Measurements from ENCODE around the gene TJP1.

TJP1 gene

GRCh38 chr15:29866337-29866736 lies 44.1 kb upstream of the TJP1 start:
- H3K18ac ChIP-seq (ENCODE audit: low read length), result no peak overlapping the region
- H4K91ac ChIP-seq (ENCODE audit: low read depth, low read length), result no peak overlapping the region
- H3K9ac ChIP-seq (ENCODE audit: low read length), result no peak overlapping the region
- no peak overlapping the region for H4K8ac ChIP-seq (ENCODE audit: low read depth, low read length)
- no peaks in the 10 kb centered on the region for H3K79me2 ChIP-seq (ENCODE audit: control insufficient read depth, insufficient read depth, low read length, poor library complexity)
- H2BK120ac ChIP-seq (ENCODE audit: insufficient read depth, low read length, poor library complexity), result no peak overlapping the region
- H2BK12ac ChIP-seq (ENCODE audit: low read length), result no peak overlapping the region
- no peaks in the 10 kb centered on the region for H3K79me1 ChIP-seq (ENCODE audit: low read length)
- no peak overlapping the region for H3K4me3 ChIP-seq (ENCODE audit: low read depth, low read length)
- no peak overlapping the region for H3K4ac ChIP-seq (ENCODE audit: low read depth, low read length)
- H3K4me2 ChIP-seq (ENCODE audit: low read length), result no peak overlapping the region
- H2AFZ ChIP-seq (ENCODE audit: insufficient read depth, low read length, poor library complexity), result no peak overlapping the region
- no peak for DNase-seq
- no peak overlapping the region for H2BK5ac ChIP-seq (ENCODE audit: low read depth, low read length, poor library complexity)
- peaks cover 0 to 2% of the 10 kb centered on the region in 2 experiments for H3K4me1 ChIP-seq (ENCODE audit: control insufficient read depth in 1 of 2, insufficient read depth in 2 of 2, low read length in 2 of 2)
- no peak overlapping the region for H2AK5ac ChIP-seq (ENCODE audit: low read length)
- H3K9me3 ChIP-seq (ENCODE audit: insufficient read depth, low read depth, low read length), result no peaks in the 10 kb centered on the region
- no peaks in the 10 kb centered on the region for H3K36me3 ChIP-seq (ENCODE audit: control insufficient read depth in 1 of 2, insufficient read depth in 2 of 2, low read length in 2 of 2)
- no peak overlapping the region for H3K23ac ChIP-seq (ENCODE audit: low read length)
- H3K27me3 ChIP-seq (ENCODE audit: insufficient read depth, low read length), result no peaks in the 10 kb centered on the region
- H3K27ac ChIP-seq (ENCODE audit: low read depth, low read length), result no peak overlapping the region
- no peak overlapping the region for H4K12ac ChIP-seq (ENCODE audit: low read depth, low read length)
- H3K14ac ChIP-seq (ENCODE audit: low read length), result no peak overlapping the region
- no CpG with 5 or more reads among the region's 1 CpG for WGBS (ENCODE audit: extremely low coverage, insufficient coverage, insufficient read length)

- Histone ChIP-seq H3K79me2 (ENCODE audit: control insufficient read depth, insufficient read depth, low read length, poor library complexity) (no peaks in the 10 kb centered on the region), H2AK5ac (ENCODE audit: low read length) (no peak overlapping the region), H3K18ac (ENCODE audit: low read length) (no peak overlapping the region), H3K4me3 (ENCODE audit: low read depth, low read length) (no peak overlapping the region), H3K14ac (ENCODE audit: low read length) (no peak overlapping the region), H2BK5ac (ENCODE audit: low read depth, low read length, poor library complexity) (no peak overlapping the region), H3K9me3 (ENCODE audit: insufficient read depth, low read depth, low read length) (no peaks in the 10 kb centered on the region), H3K36me3 (ENCODE audit: control insufficient read depth in 1 of 2, insufficient read depth in 2 of 2, low read length in 2 of 2) (no peaks in the 10 kb centered on the region), H3K23ac (ENCODE audit: low read length) (no peak overlapping the region), H4K12ac (ENCODE audit: low read depth, low read length) (no peak overlapping the region), H3K9ac (ENCODE audit: low read length) (no peak overlapping the region), H2AFZ (ENCODE audit: insufficient read depth, low read length, poor library complexity) (no peak overlapping the region), H3K27ac (ENCODE audit: low read depth, low read length) (no peak overlapping the region), H3K4me1 (ENCODE audit: control insufficient read depth in 1 of 2, insufficient read depth in 2 of 2, low read length in 2 of 2) (no peaks in the 10 kb centered on the region), H3K4ac (ENCODE audit: low read depth, low read length) (no peak overlapping the region), H3K27me3 (ENCODE audit: insufficient read depth, low read length) (no peaks in the 10 kb centered on the region), H4K8ac (ENCODE audit: low read depth, low read length) (no peak overlapping the region), H2BK12ac (ENCODE audit: low read length) (no peak overlapping the region), H4K91ac (ENCODE audit: low read depth, low read length) (no peak overlapping the region), H3K79me1 (ENCODE audit: low read length) (no peaks in the 10 kb centered on the region), H3K4me2 (ENCODE audit: low read length) (no peak overlapping the region), H2BK120ac (ENCODE audit: insufficient read depth, low read length, poor library complexity) (no peak overlapping the region)
- DNase-seq, result no peak
- WGBS (ENCODE audit: extremely low coverage, insufficient coverage, insufficient read length), result no CpG with 5 or more reads among the region's 4 CpGs
Measured at GRCh38 chr15:29864501-29864900, 42.2 kb upstream of the TJP1 start.

- no peak overlapping the region for H2BK120ac ChIP-seq (ENCODE audit: insufficient read depth, low read length, poor library complexity)
Measured at GRCh38 chr15:29863438-29863837, 41.2 kb upstream of the TJP1 start.

GRCh38 chr15:29862271-29862670 lies 40.0 kb upstream of the TJP1 start:
- no peak overlapping the region for H2BK5ac ChIP-seq (ENCODE audit: low read depth, low read length, poor library complexity)
- H2AFZ ChIP-seq (ENCODE audit: insufficient read depth, low read length, poor library complexity), result no peak overlapping the region
- H3K4me3 ChIP-seq (ENCODE audit: low read depth, low read length), result no peak overlapping the region
- no peak overlapping the region for H3K14ac ChIP-seq (ENCODE audit: low read length)
- H3K9ac ChIP-seq (ENCODE audit: low read length), result no peak overlapping the region
- H3K23ac ChIP-seq (ENCODE audit: low read length), result no peak overlapping the region
- WGBS (ENCODE audit: extremely low coverage, insufficient coverage, insufficient read length), result no CpG with 5 or more reads among the region's 2 CpGs
- no peak overlapping the region for H4K12ac ChIP-seq (ENCODE audit: low read depth, low read length)
- H3K36me3 ChIP-seq (ENCODE audit: control insufficient read depth in 1 of 2, insufficient read depth in 2 of 2, low read length in 2 of 2), result no peaks in the 10 kb centered on the region
- H3K79me1 ChIP-seq (ENCODE audit: low read length), result no peaks in the 10 kb centered on the region
- H4K91ac ChIP-seq (ENCODE audit: low read depth, low read length), result no peak overlapping the region
- no peak overlapping the region for H4K8ac ChIP-seq (ENCODE audit: low read depth, low read length)
- no peak overlapping the region for H2BK120ac ChIP-seq (ENCODE audit: insufficient read depth, low read length, poor library complexity)
- H3K9me3 ChIP-seq (ENCODE audit: insufficient read depth, low read depth, low read length), result peaks cover 2% of the 10 kb centered on the region
- no peak overlapping the region for H3K27ac ChIP-seq (ENCODE audit: low read depth, low read length)
- H2AK5ac ChIP-seq (ENCODE audit: low read length), result no peak overlapping the region
- no peak overlapping the region for H2BK12ac ChIP-seq (ENCODE audit: low read length)
- no peak overlapping the region for H3K4me2 ChIP-seq (ENCODE audit: low read length)
- no peak overlapping the region for H3K4ac ChIP-seq (ENCODE audit: low read depth, low read length)
- H3K4me1 ChIP-seq (ENCODE audit: control insufficient read depth in 1 of 2, insufficient read depth in 2 of 2, low read length in 2 of 2), result peaks cover 0 to 2% of the 10 kb centered on the region in 2 experiments
- no peaks in the 10 kb centered on the region for H3K79me2 ChIP-seq (ENCODE audit: control insufficient read depth, insufficient read depth, low read length, poor library complexity)
- no peak overlapping the region for H3K18ac ChIP-seq (ENCODE audit: low read length)
- DNase-seq, result no peak
- H3K27me3 ChIP-seq (ENCODE audit: insufficient read depth, low read length), result no peaks in the 10 kb centered on the region

More at GRCh38 chr15:29863438-29863837, 41.2 kb upstream of the TJP1 start:
- H2BK5ac ChIP-seq (ENCODE audit: low read depth, low read length, poor library complexity), result no peak overlapping the region
- H3K36me3 ChIP-seq (ENCODE audit: control insufficient read depth in 1 of 2, insufficient read depth in 2 of 2, low read length in 2 of 2), result no peaks in the 10 kb centered on the region
- H2AK5ac ChIP-seq (ENCODE audit: low read length), result no peak overlapping the region
- H2AFZ ChIP-seq (ENCODE audit: insufficient read depth, low read length, poor library complexity), result no peak overlapping the region
- no peak for DNase-seq
- no peak overlapping the region for H3K23ac ChIP-seq (ENCODE audit: low read length)
- H2BK12ac ChIP-seq (ENCODE audit: low read length), result no peak overlapping the region
- no peak overlapping the region for H3K4me3 ChIP-seq (ENCODE audit: low read depth, low read length)
- H3K9me3 ChIP-seq (ENCODE audit: insufficient read depth, low read depth, low read length), result peaks cover 2% of the 10 kb centered on the region
- H3K14ac ChIP-seq (ENCODE audit: low read length), result no peak overlapping the region
- no peak overlapping the region for H4K8ac ChIP-seq (ENCODE audit: low read depth, low read length)
- H3K4me1 ChIP-seq (ENCODE audit: control insufficient read depth in 1 of 2, insufficient read depth in 2 of 2, low read length in 2 of 2), result peaks cover 0 to 2% of the 10 kb centered on the region in 2 experiments
- no peak overlapping the region for H4K12ac ChIP-seq (ENCODE audit: low read depth, low read length)
- H3K79me1 ChIP-seq (ENCODE audit: low read length), result no peaks in the 10 kb centered on the region
- H3K9ac ChIP-seq (ENCODE audit: low read length), result no peak overlapping the region
- H3K18ac ChIP-seq (ENCODE audit: low read length), result no peak overlapping the region
- no peak overlapping the region for H3K27ac ChIP-seq (ENCODE audit: low read depth, low read length)
- H3K27me3 ChIP-seq (ENCODE audit: insufficient read depth, low read length), result no peaks in the 10 kb centered on the region
- no CpG with 5 or more reads among the region's 4 CpGs for WGBS (ENCODE audit: extremely low coverage, insufficient coverage, insufficient read length)
- H4K91ac ChIP-seq (ENCODE audit: low read depth, low read length), result no peak overlapping the region
- no peak overlapping the region for H3K4ac ChIP-seq (ENCODE audit: low read depth, low read length)
- H3K79me2 ChIP-seq (ENCODE audit: control insufficient read depth, insufficient read depth, low read length, poor library complexity), result no peaks in the 10 kb centered on the region
- H3K4me2 ChIP-seq (ENCODE audit: low read length), result no peak overlapping the region

Measured in trophoblast cell (in vitro differentiated cells and primary cell).